Activated CD8-positive, alpha-beta memory T cell treated with anti-CD3 and anti-CD28 coated beads, Interleukin-2, amount 50 U/mL, for 24 hours (primary cell): ENCODE data around the gene NFIL3.

Source experiments
- DNase-seq: peaks from one replicate; pipeline ENCODE4 v3.0.0-alpha.2; 2020; ENCODE audit errors: extremely low read depth

Gene NFIL3

DNA sequence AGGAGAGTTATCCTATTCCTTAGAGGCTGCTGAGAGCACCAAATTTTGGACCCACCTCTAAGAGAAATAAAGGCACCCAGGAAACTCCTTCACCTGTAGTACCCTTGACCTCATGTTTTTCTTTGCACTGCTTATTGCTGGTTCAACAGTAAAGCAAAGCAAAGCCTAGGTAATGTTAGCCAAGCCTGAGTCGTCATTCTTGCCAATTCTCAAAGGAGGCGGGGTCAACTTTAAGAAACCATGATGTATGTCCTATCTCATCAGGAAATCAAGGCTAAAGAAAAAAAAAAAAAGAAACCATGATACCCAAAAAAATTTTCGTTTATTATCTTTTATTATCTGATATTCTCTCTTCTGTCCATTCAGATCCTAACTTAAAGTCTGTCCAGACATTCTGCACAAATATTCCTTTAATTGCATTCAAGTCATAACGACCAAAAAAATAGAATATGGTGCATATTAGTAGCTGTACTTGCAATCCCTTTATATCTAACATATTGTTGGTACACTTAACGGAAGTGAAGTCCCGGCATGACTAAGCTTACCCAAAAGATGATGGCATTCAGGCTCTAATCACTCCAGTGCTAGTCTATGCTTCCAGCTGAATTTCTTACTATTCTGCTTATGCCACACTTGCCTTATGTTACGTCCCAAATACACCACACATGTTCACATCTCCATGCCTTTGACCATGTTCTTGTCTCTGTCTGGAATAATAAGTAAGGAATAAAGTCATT, 63.7 kb downstream of the NFIL3 start:
- no peak for DNase-seq

DNA sequence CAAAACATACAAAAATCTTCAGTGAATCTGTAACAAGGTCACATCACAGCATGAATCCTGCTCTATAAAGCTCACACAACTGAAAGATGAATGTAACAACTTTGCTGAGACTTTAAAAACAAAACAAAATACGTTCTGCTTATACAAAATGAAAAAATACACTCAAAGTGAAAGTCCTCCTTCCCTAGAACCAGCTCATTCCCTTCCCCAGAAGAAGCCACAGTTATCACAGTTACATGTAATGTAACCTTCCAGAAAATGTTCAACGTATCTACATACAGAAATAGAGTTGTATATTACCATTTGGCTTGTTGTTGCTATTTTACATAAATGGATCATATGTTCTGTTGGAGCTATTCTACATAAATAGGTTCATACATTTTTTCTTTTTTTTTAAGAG, 64.5 kb downstream of the NFIL3 start:
- DNase-seq = no peak
